Stomach (tissue), 4 donors: ENCODE results near the gene CSF2.

Experiments used
- EP300 ChIP-seq: sonication (generic); formaldehyde crosslinking; IDR thresholded peaks from one replicate; pipeline ENCODE4 v1.6.1; 2017; ENCODE audit warnings: antibody characterized with exemption
- POLR2AphosphoS5 ChIP-seq, 3 donors: sonication (generic); formaldehyde crosslinking; IDR thresholded peaks; one replicate each; pipeline ENCODE4 v1.6.1; 2016; ENCODE audit warnings: antibody characterized with exemption in 3 of 3
- TF ChIP-seq, protein P1 (sequence below), 7 experiments: fragments of 450-650 bp in 4 of 7; fragments of 200-600 bp in 3 of 7; sonication (generic) in 3 of 7; IDR thresholded peaks; one replicate each; pipeline ENCODE4 v1.5.1; 2016 to 2019; ENCODE audit warnings: antibody characterized with exemption in 7 of 7, control low read depth in 2 of 7, mild to moderate bottlenecking in 1 of 7

DNA sequence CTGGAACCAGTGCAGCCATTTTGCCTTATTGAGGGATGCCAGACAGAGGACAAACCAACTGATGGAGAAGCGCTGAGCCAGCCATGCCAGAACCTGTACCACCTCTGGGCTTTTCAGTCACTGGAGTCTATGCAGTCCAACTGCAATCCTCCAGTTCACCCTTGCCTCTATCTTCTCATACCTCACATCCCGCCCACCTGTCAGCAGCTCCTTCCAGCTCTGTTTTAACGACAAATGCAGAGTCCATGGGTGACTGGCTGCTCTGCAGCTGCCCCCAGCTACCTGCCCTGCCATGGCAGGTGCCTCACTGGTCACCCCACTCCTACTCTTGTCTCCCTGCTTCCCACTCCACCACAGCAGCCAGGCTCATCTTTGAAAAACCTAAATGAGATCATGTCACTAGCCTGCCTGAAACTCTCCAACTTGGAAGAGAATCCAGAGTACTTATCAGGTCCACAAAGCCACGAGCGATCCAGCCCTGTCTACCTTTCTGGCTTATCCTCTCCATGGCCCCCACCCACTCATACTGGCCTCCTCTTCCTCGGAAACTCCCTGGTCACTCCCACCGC is 48.1 kb upstream of the CSF2 start:
- TF ChIP-seq, protein P1, sequence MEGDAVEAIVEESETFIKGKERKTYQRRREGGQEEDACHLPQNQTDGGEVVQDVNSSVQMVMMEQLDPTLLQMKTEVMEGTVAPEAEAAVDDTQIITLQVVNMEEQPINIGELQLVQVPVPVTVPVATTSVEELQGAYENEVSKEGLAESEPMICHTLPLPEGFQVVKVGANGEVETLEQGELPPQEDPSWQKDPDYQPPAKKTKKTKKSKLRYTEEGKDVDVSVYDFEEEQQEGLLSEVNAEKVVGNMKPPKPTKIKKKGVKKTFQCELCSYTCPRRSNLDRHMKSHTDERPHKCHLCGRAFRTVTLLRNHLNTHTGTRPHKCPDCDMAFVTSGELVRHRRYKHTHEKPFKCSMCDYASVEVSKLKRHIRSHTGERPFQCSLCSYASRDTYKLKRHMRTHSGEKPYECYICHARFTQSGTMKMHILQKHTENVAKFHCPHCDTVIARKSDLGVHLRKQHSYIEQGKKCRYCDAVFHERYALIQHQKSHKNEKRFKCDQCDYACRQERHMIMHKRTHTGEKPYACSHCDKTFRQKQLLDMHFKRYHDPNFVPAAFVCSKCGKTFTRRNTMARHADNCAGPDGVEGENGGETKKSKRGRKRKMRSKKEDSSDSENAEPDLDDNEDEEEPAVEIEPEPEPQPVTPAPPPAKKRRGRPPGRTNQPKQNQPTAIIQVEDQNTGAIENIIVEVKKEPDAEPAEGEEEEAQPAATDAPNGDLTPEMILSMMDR (IDR thresholded peaks at IDR 0.05), result no peak
- TF ChIP-seq EP300 (no peak), POLR2AphosphoS5 (IDR thresholded peaks at IDR 0.05) (no peak)
